GM21825 (cell line): ENCODE measurements around the gene MRPL40.
"Not testable (repeated sequence)": the region's sequence is repeated elsewhere in the genome, so short reads cannot be mapped to it uniquely, and the experiment has no call there.

Experiments used
- ATAC-seq: cut with Tn5 transposase; IDR thresholded peaks from one replicate; pipeline ENCODE4 v1.9.1; 2021; ENCODE audit warnings: mild to moderate bottlenecking, moderate library complexity; ENCODE audit not compliant: unreplicated experiment

MRPL40 gene

DNA sequence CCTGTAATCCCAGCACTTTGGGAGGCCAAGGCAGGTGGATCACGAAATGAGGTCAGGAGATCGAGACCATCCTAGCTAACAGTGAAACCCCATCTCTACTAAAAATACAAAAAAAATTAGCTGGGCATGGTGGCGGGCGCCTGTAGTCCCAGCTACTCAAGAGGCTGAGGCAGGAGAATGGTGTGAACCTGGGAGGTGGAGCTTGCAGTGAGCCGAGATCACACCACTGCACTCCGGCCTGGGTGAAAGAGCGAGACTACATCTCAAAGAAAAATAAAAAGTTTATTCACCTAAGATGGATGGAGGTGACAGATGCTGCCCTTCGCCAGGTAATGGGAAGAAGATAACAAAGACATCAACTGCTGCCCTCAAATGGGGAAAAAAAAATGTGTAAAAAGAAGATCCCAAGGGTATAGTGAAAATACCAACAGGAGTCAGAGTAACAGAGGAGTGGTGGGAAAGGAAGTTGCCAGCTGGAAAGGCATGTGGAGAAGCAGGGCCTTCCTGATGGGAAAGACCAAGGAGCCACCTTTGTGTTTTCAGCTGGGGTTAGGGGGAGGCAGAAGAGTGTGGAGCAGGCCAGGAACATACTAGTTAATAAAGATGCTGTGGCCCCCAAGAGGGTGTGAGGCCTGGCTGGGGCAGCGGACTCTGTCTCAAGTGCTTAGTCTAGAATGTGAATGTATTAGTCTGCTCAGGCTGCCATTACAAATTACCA, 4.3 kb downstream of the MRPL40 start:
- ATAC-seq = not testable (repeated sequence)

DNA sequence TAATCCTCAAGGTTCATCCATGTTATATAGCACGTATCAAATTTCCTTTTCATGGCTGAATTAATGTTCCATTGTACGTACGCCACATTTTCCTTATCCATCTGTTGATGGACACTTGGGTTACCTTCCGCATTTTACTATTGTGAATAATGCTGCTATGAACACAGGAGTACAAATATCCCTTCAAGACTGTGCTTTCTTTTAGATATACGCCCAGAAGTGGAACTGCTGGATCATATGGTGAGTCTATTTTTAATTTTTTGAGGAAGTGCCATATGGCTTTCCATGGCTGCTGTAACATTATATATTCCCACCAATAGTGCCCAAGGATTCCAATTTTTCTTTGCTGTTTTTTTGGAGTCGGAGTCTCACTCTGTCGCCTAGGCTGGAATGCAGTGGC, 6.0 kb downstream of the MRPL40 start:
- ATAC-seq = no peak

DNA sequence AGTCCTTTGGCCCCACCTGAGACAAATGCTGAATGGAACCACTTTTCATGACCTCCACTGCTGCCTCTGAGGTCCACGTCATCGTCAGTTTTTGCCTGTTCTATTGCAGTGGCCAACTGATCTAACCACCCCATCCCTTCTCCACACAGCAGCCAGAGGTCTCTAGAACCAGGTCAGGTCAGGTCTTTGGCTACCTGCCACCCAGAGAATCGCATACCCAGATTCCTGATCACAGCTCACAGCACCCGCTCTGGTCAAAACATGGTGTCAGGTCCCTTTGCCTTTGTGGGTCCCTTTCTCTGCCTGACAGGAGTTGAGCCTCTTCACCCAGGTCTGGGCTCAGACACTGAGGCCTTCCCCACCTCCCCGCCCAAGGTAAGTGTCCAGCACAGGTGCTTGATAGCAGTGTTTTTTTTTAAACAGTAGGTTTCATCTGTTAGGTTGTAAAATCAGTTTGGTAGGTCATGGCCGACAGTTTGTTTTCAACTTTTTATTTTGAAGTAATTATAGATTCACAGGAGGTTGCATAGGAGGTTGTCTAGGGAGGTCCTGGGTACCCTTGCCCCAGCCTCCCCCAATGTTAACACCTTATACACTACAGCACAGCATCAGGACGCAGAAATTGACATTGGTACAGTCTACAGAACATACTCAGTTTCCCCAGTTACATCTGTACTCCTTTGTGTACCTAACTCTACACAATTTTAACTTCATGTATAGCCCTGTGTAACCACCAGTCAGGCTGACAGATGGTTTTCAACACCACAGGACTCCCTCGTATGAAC, 8.3 kb downstream of the MRPL40 start:
- ATAC-seq = no peak

DNA sequence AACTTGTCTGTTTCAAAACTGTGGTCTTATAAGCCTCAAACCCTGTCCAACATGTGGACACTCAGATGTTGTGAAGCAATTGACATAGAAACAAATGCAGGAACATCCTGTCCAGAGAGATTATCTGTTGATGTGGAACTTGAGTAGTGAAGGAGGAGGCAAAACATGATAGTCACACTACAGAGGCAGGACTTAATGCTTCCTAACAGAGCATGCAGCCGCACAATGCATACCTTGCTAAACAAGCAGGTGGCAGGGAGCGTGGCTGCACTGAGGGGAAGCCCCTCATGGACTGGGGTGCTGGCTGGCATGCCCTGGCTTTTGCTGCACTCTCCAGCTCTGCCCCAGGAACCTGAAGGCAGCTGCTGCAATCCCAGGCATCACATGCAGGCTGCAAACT, 9.8 kb downstream of the MRPL40 start:
- no peak for ATAC-seq

DNA sequence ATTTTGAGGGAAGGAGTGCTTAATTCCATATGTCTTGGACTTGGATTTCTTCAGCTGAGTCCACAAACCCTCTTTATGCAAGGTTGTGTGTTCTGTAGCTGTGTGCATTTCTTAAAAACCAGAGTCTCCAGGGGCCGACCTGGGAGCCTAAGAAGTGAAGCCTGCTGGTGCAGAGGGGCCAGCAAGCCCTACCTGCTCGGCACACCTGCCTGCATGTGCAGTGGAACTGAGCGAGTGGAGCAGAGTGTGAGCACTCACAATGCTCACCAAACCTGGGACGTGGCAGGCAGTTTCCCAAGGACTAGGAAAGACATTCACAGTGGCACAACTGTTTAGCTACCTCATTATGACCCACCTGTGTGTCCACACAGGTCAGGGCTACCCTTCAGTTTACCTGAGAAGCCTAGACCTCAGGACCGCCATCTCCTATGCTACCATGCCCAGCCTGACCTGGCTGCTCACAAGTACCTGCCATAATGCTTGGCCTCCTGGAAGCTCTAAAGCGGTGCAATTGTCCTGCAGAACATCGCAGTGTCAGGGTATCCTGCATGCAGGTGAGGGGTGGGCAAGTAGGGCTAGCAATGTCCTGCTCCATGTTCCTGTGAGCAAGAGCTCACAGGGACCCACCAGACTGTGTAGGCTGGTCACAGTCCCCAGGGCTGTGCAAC, 11.3 kb downstream of the MRPL40 start:
- ATAC-seq = no peak

DNA sequence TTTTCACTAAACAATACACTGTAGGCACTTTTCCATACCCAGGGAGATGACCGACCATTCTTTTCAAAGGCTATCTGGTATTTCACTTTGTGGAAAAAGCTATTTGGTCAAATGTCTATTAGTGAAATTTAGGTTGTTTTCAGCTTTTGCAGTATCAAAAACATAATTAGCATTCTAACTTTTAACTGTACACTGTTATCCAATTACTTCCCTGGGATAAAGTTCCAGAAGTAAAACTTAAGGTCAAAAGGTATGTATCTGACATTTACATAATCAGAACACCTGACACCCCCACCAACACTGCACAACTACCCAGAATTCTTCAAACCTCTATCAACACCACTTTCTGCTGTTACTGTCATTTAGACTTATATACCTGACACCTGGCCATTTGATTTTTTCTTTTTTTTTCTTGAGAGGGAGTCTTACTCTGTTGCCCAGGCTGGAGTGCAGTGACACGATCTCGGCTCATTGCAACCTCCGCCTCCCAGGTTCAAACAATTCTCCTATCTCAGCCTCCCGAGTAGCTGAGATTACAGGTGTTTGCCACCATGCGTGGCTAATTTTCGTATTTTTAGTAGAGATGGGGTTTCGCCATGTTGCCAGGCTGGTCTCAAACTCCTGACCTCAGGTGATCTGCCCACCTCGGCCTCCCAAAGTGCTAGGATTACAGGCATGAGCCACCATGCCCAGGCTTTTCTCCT, 13.1 kb downstream of the MRPL40 start:
- not testable (repeated sequence) for ATAC-seq

DNA sequence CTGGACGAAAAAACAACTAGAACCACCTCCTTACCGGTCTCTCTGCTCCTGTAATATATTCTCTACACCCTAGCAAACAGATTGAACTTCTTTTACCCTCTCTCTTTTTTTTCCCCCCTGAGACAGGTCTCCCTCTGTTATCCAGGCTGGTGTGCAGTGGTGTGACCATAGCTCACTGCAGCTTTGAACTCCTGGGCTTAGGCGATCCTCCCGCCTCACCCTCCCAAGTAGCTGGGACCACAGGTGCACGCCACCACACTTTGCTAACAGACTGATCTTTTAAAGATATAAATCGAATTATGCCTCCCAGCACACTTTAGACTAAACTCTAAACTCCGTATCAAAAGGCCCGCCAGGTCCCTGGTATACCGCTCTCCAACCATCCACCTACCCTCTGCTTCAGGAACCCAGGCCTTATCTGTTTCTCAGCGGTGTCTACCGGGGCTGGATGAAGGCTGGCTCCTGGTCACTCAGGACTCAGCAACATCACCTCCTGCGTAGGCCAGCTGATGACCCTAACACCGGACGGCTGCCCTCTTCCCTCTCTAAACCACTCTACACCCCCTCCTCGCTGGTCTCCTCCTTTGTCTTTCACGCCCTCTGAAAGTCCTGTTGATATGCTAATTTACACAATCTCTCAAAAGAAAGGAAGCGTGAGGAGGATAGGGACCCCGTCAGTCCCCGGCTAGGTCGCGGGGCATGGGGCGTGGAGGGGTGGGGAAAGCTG, 14.4 kb downstream of the MRPL40 start:
- ATAC-seq = no peak

DNA sequence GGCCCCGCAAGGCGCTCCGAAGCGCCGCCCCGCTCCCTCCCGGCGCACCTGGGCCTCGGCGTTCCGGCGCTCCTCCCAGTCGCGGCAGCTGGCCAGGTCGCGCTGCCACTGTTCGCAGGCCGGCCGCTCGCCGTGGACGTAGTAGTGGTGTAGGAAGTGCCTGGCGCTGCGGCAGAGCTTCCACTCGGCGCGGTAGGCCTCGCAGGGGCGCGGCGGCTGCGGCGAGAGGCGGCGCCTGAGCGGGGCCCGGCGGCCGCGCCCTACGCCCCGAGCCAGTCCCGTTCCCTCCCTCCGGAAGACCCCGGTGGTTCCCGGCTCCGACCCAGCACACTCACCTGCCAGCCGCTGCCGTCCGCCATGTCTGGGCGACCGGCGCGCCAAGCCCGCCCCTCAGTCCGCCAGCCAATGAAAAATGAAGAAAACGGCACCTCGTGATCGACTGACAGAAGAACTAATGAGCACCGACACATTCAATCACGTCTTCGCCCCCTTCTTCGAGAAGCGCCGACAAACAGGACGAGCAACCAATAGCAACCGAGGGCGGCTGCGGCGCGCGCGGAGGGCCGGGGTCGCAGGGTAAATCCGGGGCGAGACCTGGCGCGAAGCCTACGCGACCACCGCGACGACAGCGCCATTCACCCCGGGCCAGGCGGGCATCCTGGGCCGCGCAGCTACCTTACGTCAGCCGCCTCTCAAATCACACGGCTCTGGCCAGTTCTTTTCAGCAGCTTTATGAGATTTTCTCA, 15.2 kb downstream of the MRPL40 start, which contains the start of gene C22orf39:
C22orf39 (minus strand) TSS at position 382 of the 746 bp plus-strand sequence; CDS start at position 359, 23 bp downstream.
- peak; percentile 69 for ATAC-seq

DNA sequence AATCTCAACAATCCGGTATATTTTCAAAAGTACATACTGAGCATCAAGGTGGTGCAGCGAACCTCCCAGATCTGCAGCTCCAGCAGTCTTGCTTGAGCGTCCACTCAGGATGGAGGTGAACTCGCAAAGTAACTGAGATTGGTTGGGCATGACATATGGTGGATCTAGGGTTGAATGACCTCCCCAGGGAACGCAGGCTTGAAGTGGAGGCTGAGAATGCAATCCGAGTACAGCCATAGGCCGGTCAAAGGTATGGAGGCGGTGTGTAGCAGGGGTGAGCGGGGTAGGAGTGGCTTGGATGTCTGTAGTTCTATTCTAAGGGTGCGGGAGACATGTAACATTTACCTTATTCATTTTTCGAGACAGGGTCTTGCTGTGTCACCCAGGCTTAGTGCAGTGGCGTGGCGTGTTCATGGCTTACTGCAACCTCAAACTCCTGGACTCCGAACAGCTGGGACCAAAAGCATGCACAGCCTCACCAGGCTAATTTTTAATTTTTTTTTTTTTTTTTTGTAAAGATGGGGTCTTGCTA, 15.8 kb downstream of the MRPL40 start:
- ATAC-seq = peak; percentile 27

DNA sequence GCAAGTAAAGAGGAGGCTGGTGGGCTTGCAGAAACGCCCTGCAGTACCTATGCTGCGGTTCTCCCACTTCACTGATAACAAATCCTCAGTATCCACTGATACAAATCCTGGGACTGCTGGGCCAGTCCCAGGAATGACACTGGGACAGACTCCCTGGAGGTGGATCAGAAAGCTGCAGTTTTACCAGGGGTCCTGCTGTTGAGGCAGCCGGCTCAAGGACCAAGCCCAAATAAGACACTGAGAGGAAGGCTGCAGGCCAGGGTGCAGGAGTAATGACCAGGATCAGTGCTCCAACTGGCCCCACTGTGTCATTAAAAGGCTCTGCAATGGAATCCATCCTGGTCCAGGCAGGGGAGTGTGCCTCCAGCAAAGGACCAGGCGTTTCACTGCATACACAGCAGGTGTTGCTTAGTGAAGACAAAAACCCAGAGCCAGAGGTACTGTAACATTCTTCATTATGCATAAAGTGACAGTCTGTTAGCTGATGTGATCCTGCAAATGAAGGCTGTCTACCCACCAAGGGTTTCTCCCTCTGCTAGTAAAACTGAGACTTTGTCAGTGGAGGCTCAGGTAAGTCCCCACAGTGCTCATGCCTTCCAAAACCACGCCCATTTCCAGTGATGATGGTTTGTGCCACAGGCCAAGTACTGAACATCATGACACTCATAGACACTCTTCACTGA, 16.5 kb downstream of the MRPL40 start:
- peak; percentile 32 for ATAC-seq

DNA sequence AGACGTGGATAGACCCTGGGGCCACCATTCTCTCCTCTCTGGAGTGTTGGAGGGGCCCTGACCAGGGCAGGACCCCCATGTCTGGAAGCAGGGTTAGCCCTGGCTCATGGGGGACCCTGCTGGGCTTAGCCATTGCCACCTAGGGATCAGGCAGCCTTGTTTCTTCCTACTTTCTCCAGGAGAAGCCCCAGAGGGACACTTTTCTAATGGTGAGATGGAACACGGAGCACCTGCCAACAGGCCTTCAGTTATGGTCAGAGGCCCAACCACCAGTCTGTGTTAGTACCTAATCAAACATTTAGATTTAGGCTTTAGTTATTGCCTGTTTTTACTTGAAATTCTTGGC, 17.1 kb downstream of the MRPL40 start:
- no peak for ATAC-seq

DNA sequence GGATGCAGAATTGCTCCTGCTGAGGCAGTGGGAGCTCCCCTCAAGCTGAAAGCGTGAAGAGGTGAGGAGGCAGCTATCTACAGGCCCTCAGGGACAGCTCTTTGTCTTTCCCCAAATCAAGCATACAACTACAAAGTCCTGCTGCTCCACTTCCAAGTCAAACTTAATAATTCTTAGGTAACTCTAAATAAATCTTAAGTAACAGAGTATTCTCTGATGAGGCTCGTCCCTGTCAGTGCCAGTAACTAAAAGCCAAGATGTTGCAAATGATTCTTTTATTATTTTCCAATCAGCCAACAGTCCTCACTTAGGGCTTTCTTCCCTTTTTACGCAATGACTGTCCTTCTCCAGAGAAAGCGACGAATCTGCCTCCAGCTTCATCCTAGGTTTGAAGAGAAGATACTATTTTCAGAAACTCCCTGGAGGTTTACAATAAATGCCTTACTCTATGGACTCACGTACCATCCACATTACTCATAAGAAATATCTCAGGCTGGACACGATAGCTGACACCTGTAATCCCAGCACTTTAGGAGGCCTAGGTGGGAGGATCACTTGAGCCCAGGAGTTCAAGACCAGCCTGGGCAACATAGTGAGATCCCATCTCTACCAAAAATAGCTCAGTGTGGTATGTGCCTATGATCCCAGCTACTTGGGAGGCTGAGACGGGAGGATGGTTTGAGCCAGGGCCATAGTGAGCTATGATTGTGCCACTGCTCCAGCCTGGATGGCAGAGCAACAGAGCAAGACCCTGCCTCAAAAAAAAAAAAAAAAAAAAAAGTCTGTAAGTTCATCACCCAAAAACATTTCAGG, 18.2 kb downstream of the MRPL40 start:
- no peak for ATAC-seq

DNA sequence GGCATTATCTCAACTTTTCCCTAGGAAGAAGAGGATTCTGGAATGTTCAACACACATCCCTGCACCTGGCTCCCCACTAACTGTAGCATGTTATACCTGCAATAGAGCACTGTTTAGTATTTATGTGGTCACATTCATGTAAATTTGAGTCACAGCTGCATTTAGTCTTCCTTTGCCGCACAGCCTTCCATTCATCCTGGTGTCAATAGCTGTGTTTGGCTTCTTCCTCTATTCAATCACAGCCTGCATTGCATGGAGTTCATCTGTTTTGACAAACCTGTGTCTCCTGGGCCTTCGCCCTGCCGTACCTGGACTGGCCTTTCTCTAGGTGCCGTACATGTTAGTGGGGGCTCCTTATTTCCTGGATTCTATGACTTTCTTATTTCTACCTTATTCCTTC, 19.2 kb downstream of the MRPL40 start:
- ATAC-seq = no peak

DNA sequence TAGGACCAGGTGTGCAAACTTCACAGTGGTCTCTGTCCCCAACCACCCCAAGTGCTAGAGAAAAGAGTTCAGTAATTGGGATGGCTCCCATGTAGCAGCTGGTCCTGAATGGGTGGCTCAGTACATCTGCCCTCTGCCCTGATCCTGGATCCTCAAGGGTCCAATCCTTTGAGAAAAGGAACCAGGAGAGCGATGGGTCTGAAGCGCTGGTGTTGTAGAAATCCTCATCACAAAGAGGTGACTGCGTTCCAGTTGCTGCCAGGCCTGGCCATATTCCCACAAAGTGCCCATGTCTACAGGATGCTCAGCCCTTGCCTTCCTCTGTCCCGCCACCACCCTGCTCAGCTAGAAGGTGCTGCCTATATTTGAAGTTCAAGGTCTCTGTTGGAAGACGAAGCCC, 21.4 kb downstream of the MRPL40 start:
- no peak for ATAC-seq

DNA sequence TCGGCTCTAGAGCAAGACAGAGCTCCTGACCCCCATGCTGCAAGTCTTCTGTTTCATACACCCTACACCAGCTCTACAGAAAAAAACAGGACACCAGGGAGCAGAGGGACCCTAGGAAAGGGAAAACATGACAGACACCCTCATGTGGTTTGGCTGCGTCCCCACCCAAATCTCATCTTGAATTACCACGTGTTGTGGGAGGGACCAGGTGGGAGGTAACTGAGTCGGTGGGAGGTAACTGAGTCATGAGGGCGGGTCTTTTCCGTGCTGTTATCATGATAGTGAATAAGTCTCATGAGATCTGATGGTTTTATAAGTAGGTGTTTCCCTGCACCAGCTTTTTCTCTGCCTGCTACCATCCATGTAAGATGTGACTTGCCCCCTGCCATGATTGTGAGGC, 21.8 kb downstream of the MRPL40 start:
- no peak for ATAC-seq

DNA sequence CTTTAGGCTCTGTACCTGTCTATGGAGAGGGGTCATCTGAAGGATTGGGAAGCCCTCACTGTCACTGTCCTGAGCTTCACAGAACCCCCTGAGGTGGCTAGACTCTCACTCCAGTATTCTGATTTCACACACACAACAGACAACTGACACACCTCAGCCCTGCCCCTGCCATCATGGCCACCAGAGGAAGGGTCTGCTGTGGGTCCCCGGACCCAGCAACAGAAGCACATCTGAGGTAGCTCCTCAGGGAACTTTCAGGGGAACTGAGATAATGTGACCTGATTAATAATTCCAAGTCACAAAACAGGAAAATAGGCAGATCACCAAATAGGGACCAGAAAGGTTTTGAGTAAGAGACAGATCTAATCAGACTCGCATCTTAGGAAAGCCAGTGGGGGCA, 22.7 kb downstream of the MRPL40 start:
- no peak for ATAC-seq

DNA sequence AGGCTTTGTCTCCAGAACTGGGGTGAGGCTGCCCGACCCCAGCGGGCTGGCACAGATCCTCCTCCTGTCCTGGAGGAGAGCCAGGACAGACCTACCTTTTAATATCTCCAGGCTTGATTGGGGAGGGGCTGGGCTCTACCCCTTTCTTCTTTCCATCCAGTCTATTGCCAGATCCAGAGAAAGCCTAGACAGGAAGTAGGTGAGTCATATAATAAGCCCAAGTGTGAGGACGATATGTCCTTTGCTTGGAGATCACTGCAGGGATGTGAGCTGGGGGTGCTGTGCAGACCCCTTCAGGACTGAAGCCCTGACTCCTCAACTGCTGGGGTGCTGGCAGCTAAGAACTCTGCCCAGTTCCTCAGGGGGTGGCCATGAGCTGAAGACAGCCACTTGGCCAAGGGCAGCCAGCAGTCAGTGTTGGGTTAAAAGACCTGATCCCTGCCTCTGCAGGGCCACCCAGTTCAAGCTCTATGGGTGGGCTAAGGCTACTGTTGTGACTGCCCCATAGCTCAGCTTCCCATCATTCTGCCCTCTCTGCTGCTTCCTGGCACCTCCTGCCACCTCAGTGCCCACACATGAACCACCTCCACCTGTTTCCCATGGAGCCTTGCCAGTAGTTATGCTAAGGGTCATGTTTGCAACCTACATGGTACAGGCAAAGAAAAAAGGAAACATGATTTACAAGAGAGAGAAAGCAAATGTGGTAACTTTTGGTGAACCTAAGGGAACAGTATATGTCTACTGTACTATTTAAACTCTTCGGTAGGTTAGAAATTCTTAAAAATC, 23.4 kb downstream of the MRPL40 start:
- ATAC-seq = no peak
